A673 (cell line): Measurements from ENCODE around the gene STAT5B. TPM values are rescaled to one million over a fixed set of nuclear protein-coding genes. Genes with fewer than 3 reads are reported as not detected.

ENCODE experiments used
- BruUV-seq: library from RNA; stranded (reverse); fragments of 400-500 nt; replicated peaks from 2 replicates; lab custom pipeline; 2021; lab: Mats Ljungman, UMichigan
- CTCF ChIA-PET: fragments of 300-600 bp; sonication (Branson Sonifier 250); formaldehyde crosslinking; loops from one replicate; lab custom pipeline; 2022; ENCODE audit warnings: antibody characterized with exemption; lab: Charles Lee
- POLR2A ChIA-PET: fragments of 300-600 bp; sonication (Branson Sonifier 250); formaldehyde crosslinking; loops from one replicate; lab custom pipeline; 2022; ENCODE audit warnings: antibody characterized with exemption; ENCODE audit not compliant: low non-redundant PET; lab: Charles Lee
- DNase-seq: peaks from one replicate; pipeline ENCODE4 v3.0.0-alpha.2; 2015; ENCODE audit warnings: low spot score
- H3K27ac ChIP-seq: fragments of 200-600 bp; sonication (generic); 2 replicates; pipeline ENCODE4 v1.5.1; 2016; ENCODE audit warnings: mixed run types, low read depth, mild to moderate bottlenecking, mixed read lengths, antibody characterized with exemption, low read length; ENCODE audit not compliant: poor library complexity, severe bottlenecking
- H3K27me3 ChIP-seq: fragments of 200-600 bp; sonication (generic); replicated peaks from 2 replicates; pipeline ENCODE4 v1.6.1; 2017; ENCODE audit warnings: mixed run types, low read depth, mild to moderate bottlenecking, mixed read lengths, antibody characterized with exemption, low read length; ENCODE audit not compliant: insufficient read depth, poor library complexity
- H3K36me3 ChIP-seq: fragments of 200-600 bp; sonication (generic); 2 replicates; pipeline ENCODE4 v1.6.1; 2016; ENCODE audit warnings: mixed run types, mild to moderate bottlenecking, mixed read lengths, antibody characterized with exemption, low read length; ENCODE audit not compliant: insufficient read depth, poor library complexity, severe bottlenecking
- H3K4me1 ChIP-seq: fragments of 200-600 bp; sonication (generic); 2 replicates; pipeline ENCODE4 v1.6.1; 2017; ENCODE audit warnings: mixed run types, mild to moderate bottlenecking, mixed read lengths, antibody characterized with exemption, low read length; ENCODE audit not compliant: insufficient read depth, poor library complexity, severe bottlenecking
- H3K4me3 ChIP-seq: fragments of 200-600 bp; sonication (generic); 2 replicates; pipeline ENCODE4 v1.5.1; 2016; ENCODE audit warnings: low read depth, mixed run types, mild to moderate bottlenecking, mixed read lengths, low read length; ENCODE audit not compliant: poor library complexity, severe bottlenecking
- H3K9me3 ChIP-seq: fragments of 200-600 bp; sonication (generic); 2 replicates; pipeline ENCODE4 v1.6.1; 2016; ENCODE audit warnings: mixed run types, low read depth, mild to moderate bottlenecking, mixed read lengths, antibody characterized with exemption, low read length; ENCODE audit not compliant: poor library complexity, severe bottlenecking
- EZH2 ChIP-seq: fragments of 200-600 bp; sonication (generic); IDR thresholded peaks from 2 replicates; pipeline ENCODE4 v1.6.1; 2017; ENCODE audit warnings: borderline replicate concordance, low read depth, mild to moderate bottlenecking, mixed read lengths, antibody characterized with exemption, low read length; ENCODE audit not compliant: poor library complexity, severe bottlenecking
- intact Hi-C: fragments of 100-400 bp; cut with micrococcal nuclease; formaldehyde crosslinking; loops from one replicate; pipeline ENCODE4 v1.10.0; 2022; ENCODE audit not compliant: unreplicated experiment
- total RNA-seq: library from RNA; stranded (reverse); gene quantifications from 2 replicates; pipeline ENCODE4 v1.2.3, GENCODE V29; 2021
- TF ChIP-seq, protein P1 (sequence below): fragments of 300-800, 200-600 bp; sonication (generic); conservative IDR thresholded peaks from 2 replicates; pipeline ENCODE4 v1.5.1; 2017; ENCODE audit warnings: low read depth, mild to moderate bottlenecking, antibody characterized with exemption, low read length, moderate library complexity, mixed read lengths

The STAT5B gene
- total RNA-seq, 1 experiment from 2014 or later: 11.2 TPM

- DNase-seq: no peak
- H3K4me3 ChIP-seq: no peak overlapping the region
- no peaks in the 10 kb centered on the region for H3K36me3 ChIP-seq
- ChIA-PET CTCF (no interaction called here), POLR2A (no interaction called here)
- no peak overlapping the region for H3K27ac ChIP-seq
- BruUV-seq: no TSS peak
- no peaks in the 10 kb centered on the region for H3K27me3 ChIP-seq
- TF ChIP-seq, protein P1, sequence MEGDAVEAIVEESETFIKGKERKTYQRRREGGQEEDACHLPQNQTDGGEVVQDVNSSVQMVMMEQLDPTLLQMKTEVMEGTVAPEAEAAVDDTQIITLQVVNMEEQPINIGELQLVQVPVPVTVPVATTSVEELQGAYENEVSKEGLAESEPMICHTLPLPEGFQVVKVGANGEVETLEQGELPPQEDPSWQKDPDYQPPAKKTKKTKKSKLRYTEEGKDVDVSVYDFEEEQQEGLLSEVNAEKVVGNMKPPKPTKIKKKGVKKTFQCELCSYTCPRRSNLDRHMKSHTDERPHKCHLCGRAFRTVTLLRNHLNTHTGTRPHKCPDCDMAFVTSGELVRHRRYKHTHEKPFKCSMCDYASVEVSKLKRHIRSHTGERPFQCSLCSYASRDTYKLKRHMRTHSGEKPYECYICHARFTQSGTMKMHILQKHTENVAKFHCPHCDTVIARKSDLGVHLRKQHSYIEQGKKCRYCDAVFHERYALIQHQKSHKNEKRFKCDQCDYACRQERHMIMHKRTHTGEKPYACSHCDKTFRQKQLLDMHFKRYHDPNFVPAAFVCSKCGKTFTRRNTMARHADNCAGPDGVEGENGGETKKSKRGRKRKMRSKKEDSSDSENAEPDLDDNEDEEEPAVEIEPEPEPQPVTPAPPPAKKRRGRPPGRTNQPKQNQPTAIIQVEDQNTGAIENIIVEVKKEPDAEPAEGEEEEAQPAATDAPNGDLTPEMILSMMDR: peak; percentile 55
- no peak for TF ChIP-seq EZH2
- no peaks in the 10 kb centered on the region for H3K4me1 ChIP-seq
- intact Hi-C loops: no loop called here
- no peaks in the 10 kb centered on the region for H3K9me3 ChIP-seq
Measured at GRCh38 chr17:42163113-42163512, 113.1 kb downstream of the STAT5B start.

DNA sequence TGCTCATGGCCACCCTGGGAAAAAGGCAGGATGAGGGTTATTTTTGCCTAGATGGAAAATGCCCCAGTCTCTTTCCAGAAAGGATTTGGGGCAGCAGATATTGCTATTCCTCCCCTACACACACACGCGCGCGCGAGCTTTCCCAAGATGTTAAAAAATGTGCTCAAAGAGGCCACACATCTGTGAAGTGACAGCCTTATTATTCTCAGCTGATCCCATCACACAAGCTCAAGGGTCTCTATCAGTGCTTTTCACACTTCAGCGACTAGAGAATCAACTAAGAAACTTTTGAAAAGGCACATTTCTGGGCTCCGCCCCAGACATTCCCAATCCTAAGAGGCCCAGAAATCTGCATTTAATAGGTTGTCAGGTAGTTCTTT, 115.7 kb downstream of the STAT5B start:
- CTCF ChIA-PET: interaction anchor here (0.6 kb wide), 1 partner anchor 1938 kb away, joined by 4 read pairs; no protein-coding TSS in a partner anchor
- intact Hi-C loops: no loop called here
- no peak for TF ChIP-seq EZH2
- TF ChIP-seq, protein P1: no peak

GRCh38 chr17:42159796-42160530, 116.2 kb downstream of the STAT5B start:
- no TSS peak for BruUV-seq
- ChIA-PET POLR2A (no interaction called here), CTCF (no interaction called here)
- Histone ChIP-seq H3K4me3 (no peak overlapping the region), H3K36me3 (no peaks in the 10 kb centered on the region), H3K4me1 (no peaks in the 10 kb centered on the region), H3K9me3 (no peaks in the 10 kb centered on the region), H3K27me3 (no peaks in the 10 kb centered on the region), H3K27ac (no peak overlapping the region)
- TF ChIP-seq, protein P1: no peak
- intact Hi-C loops: no loop called here
- DNase-seq: no peak

More for the DNA sequence above, 115.7 kb downstream of the STAT5B start:
- DNase-seq: no peak
- Histone ChIP-seq H3K27me3 (no peaks in the 10 kb centered on the region), H3K27ac (no peak overlapping the region), H3K4me1 (no peaks in the 10 kb centered on the region), H3K36me3 (no peaks in the 10 kb centered on the region), H3K4me3 (no peak overlapping the region), H3K9me3 (no peaks in the 10 kb centered on the region)
- BruUV-seq: no TSS peak
- POLR2A ChIA-PET: no interaction called here
